ENCODE measurements around the gene FLNB. TPM values are rescaled to one million over a fixed set of nuclear protein-coding genes. Genes with fewer than 3 reads are reported as not detected.

The FLNB gene
- total and polyA plus RNA-seq, 9 of the 15 experiments (the other 6 are each of a cell fraction or from before 2014, with no cell fraction given) = 9.4 to 48.1 (median 25.6) TPM

- no peak overlapping the region for H3K9ac ChIP-seq (ENCODE audit: insufficient read depth in 1 of 2, low read depth in 2 of 2, low read length in 2 of 2)
- no peak for ATAC-seq
- no peaks in the 10 kb centered on the region for H3K79me2 ChIP-seq (ENCODE audit: control insufficient read depth, insufficient read depth, low read length)
- WGBS (ENCODE audit: insufficient coverage, low coverage, missing lambda C conversion rate) = 83% methylated on average over 21 of the region's 41 CpGs
- TF ChIP-seq POLR3A (IDR thresholded peaks at IDR 0.05; ENCODE audit: borderline replicate concordance, extremely low read depth, insufficient read depth, insufficient read length) (no peak), ZHX1 (conservative IDR thresholded peaks at IDR 0.05; ENCODE audit: low read length) (no peak)
- intact Hi-C loops (cut with micrococcal nuclease) (no loop called here), in situ Hi-C loops (cut with MboI) (no loop called here)
- POLR2A ChIA-PET = no interaction called here
- no peak overlapping the region for H3K4me2 ChIP-seq (ENCODE audit: insufficient read depth, low read length)
- H3K4me1 ChIP-seq (replicated peaks in 1 of 2; ENCODE audit: control insufficient read depth in 2 of 2, insufficient read depth in 2 of 2, low read length in 2 of 2) = no peaks in the 10 kb centered on the region; a peak in 1 of 5 replicates
- CTCF ChIA-PET (ENCODE audit: low intra/inter-chr PET ratio) = no interaction called here
- H3K4me3 ChIP-seq = no peak overlapping the region
- DNase-seq (ENCODE audit: extremely low read depth in 1 of 4, low spot score in 3 of 4) = no peak
- no peaks in the 10 kb centered on the region for H3K9me3 ChIP-seq (replicated peaks; ENCODE audit: control insufficient read depth, insufficient read depth, low read depth, low read length)
- H3K27me3 ChIP-seq (ENCODE audit: control insufficient read depth in 2 of 2, insufficient read depth in 2 of 2, low read length in 2 of 2) = no peaks in the 10 kb centered on the region
- H3K27ac ChIP-seq (ENCODE audit: extremely low read depth, low read depth, low read length) = no peak overlapping the region
- no peaks in the 10 kb centered on the region for H4K20me1 ChIP-seq (replicated peaks; ENCODE audit: control insufficient read depth, insufficient read depth, low read length)
- peaks cover 80% of the 10 kb centered on the region; the same call in 2 of the 3 replicates for H3K36me3 ChIP-seq (ENCODE audit: control insufficient read depth, insufficient read depth, low read length)
- BruUV-seq (replicated peaks) = no TSS peak
- H2AFZ ChIP-seq (ENCODE audit: low read depth, low read length) = no peak overlapping the region
- no peaks in the 10 kb centered on the region for H3K9me1 ChIP-seq (ENCODE audit: control insufficient read depth, insufficient read depth, low read length)
- FAIRE-seq = no peak
These were observed 114.9 kb downstream of the FLNB start for GRCh38 chr3:58122936-58123700.

Measured in K562 (cell line).